GM12872 (cell line): ENCODE data around the gene SLC25A21.

Experiments
- CTCF ChIP-seq: IDR thresholded peaks from 3 replicates; pipeline ENCODE4 v1.5.1; 2011; ENCODE audit warnings: low read depth, mild to moderate bottlenecking, low read length, moderate library complexity; ENCODE audit not compliant: insufficient read depth

The SLC25A21 gene

GRCh38 chr14:36869125-36869524, 303.3 kb downstream of the SLC25A21 start:
- no peak for TF ChIP-seq CTCF

- TF ChIP-seq CTCF = no peak
Observed at GRCh38 chr14:36866867-36867266, 305.5 kb downstream of the SLC25A21 start.

GRCh38 chr14:36863271-36863670, 309.1 kb downstream of the SLC25A21 start:
- TF ChIP-seq CTCF = no peak

GRCh38 chr14:36860831-36861230, 311.6 kb downstream of the SLC25A21 start:
- no peak for TF ChIP-seq CTCF

GRCh38 chr14:36859119-36859518, 313.3 kb downstream of the SLC25A21 start:
- no peak for TF ChIP-seq CTCF

GRCh38 chr14:36857842-36858445, 314.5 kb downstream of the SLC25A21 start:
- no peak for TF ChIP-seq CTCF

- no peak for TF ChIP-seq CTCF
Observed at GRCh38 chr14:36857136-36857535, 315.3 kb downstream of the SLC25A21 start.
